Muscle of back (tissue), 13 donors: ENCODE results near the gene DNAJC8. TPM values are rescaled to one million over a fixed set of nuclear protein-coding genes. Genes with fewer than 3 reads are reported as not detected.

ENCODE experiments used
- DNase-seq, 3 donors: peaks; one replicate each; pipeline versions ENCODE4 v3.0.0 to v3.0.0-alpha.2; 2013
- long read RNA-seq, 9 donors: transcript quantifications; one replicate each; lab custom pipeline, GENCODE V29; 2026
- polyA plus RNA-seq, 10 donors: library from polyadenylated mRNA; unstranded; fragments of 120-200 nt; gene quantifications; one replicate each; pipeline ENCODE4 v1.2.1, GENCODE V29; 2013; ENCODE audit not compliant: insufficient read length in 10 of 10

The DNAJC8 gene
- polyA plus RNA-seq: 10 to 100 TPM; 76.1 to 98.4 (median 83.6) TPM
- long read RNA-seq, donor 1, transcript DNAJC8-201 (9 exons, 1,759 nt): major isoform, 30 of 38 reads
- long read RNA-seq, donor 1, partial matches to known transcripts: 5 of 38 reads
- long read RNA-seq, donor 1, other reads (novel, unspliced or antisense): 0 of 38 reads
- long read RNA-seq, donor 2, transcript DNAJC8-201 (9 exons, 1,759 nt): major isoform, 17 of 49 reads
- long read RNA-seq, donor 2, partial matches to known transcripts: 32 of 49 reads
- long read RNA-seq, donor 2, other reads (novel, unspliced or antisense): 0 of 49 reads
- long read RNA-seq, donor 3: 0 reads
- long read RNA-seq, donor 4, transcript DNAJC8-201 (9 exons, 1,759 nt): major isoform, 23 of 47 reads
- long read RNA-seq, donor 4, partial matches to known transcripts: 22 of 47 reads
- long read RNA-seq, donor 4, other reads (novel, unspliced or antisense): 0 of 47 reads
- long read RNA-seq, donor 5, transcript DNAJC8-201 (9 exons, 1,759 nt): major isoform, 22 of 66 reads
- long read RNA-seq, donor 5, partial matches to known transcripts: 39 of 66 reads
- long read RNA-seq, donor 5, other reads (novel, unspliced or antisense): 0 of 66 reads
- long read RNA-seq, donor 6, transcript DNAJC8-201 (9 exons, 1,759 nt): major isoform, 29 of 82 reads
- long read RNA-seq, donor 6, partial matches to known transcripts: 52 of 82 reads
- long read RNA-seq, donor 6, other reads (novel, unspliced or antisense): 0 of 82 reads
- long read RNA-seq, donor 7, transcript DNAJC8-201 (9 exons, 1,759 nt): major isoform, 25 of 41 reads
- long read RNA-seq, donor 7, partial matches to known transcripts: 14 of 41 reads
- long read RNA-seq, donor 7, other reads (novel, unspliced or antisense): 0 of 41 reads
- long read RNA-seq, donor 8, transcript DNAJC8-201 (9 exons, 1,759 nt): major isoform, 21 of 66 reads
- long read RNA-seq, donor 8, partial matches to known transcripts: 41 of 66 reads
- long read RNA-seq, donor 8, other reads (novel, unspliced or antisense): 0 of 66 reads
- long read RNA-seq, donor 9, partial matches to known transcripts: 0 of 3 reads
- long read RNA-seq, donor 9, other reads (novel, unspliced or antisense): 0 of 3 reads

GRCh38 chr1:28232558-28233263 is at the start of gene DNAJC8:
Gene DNAJC8 (minus strand): TSS chr1:28233029. CDS start chr1:28232998, 31 bp downstream.
- peak; percentile 86 to 97 (median 94) for DNase-seq

- no peak for DNase-seq
Measured at GRCh38 chr1:28281608-28282425, 49.0 kb upstream of the DNAJC8 start.

GRCh38 chr1:28280977-28281381 is 48.1 kb upstream of the DNAJC8 start:
- no peak for DNase-seq

GRCh38 chr1:28280501-28280900 is 47.7 kb upstream of the DNAJC8 start:
- DNase-seq: no peak

GRCh38 chr1:28279721-28280120 is 46.9 kb upstream of the DNAJC8 start:
- DNase-seq: no peak

GRCh38 chr1:28278763-28279162 is 45.9 kb upstream of the DNAJC8 start:
- DNase-seq: no peak

GRCh38 chr1:28273216-28273860 is 40.5 kb upstream of the DNAJC8 start:
- DNase-seq: no peak

- no peak for DNase-seq
Measured at GRCh38 chr1:28272215-28272852, 39.5 kb upstream of the DNAJC8 start.

GRCh38 chr1:28269529-28269928 is 36.7 kb upstream of the DNAJC8 start:
- no peak for DNase-seq

- no peak for DNase-seq
Measured at GRCh38 chr1:28267633-28268032, 34.8 kb upstream of the DNAJC8 start.

GRCh38 chr1:28266920-28267322 is 34.1 kb upstream of the DNAJC8 start:
- no peak for DNase-seq

GRCh38 chr1:28265577-28265976 is 32.7 kb upstream of the DNAJC8 start:
- no peak for DNase-seq

GRCh38 chr1:28264897-28265296 is 32.1 kb upstream of the DNAJC8 start:
- no peak for DNase-seq

- no peak for DNase-seq
Measured at GRCh38 chr1:28260803-28261174, 28.0 kb upstream of the DNAJC8 start.

GRCh38 chr1:28259934-28260802 is 27.3 kb upstream of the DNAJC8 start:
- DNase-seq: peak; percentile 66 to 93 (median 89)

GRCh38 chr1:28259252-28259933 is 26.6 kb upstream of the DNAJC8 start, which contains the start of gene SESN2:
Gene SESN2 (plus strand): TSS chr1:28259518. CDS start chr1:28259848, 330 bp downstream.
- DNase-seq: peak; percentile 99

- DNase-seq: no peak
Measured at GRCh38 chr1:28258628-28259251, 25.9 kb upstream of the DNAJC8 start.
